Measurements from ENCODE around the gene CCL19.

CCL19 gene

DNA sequence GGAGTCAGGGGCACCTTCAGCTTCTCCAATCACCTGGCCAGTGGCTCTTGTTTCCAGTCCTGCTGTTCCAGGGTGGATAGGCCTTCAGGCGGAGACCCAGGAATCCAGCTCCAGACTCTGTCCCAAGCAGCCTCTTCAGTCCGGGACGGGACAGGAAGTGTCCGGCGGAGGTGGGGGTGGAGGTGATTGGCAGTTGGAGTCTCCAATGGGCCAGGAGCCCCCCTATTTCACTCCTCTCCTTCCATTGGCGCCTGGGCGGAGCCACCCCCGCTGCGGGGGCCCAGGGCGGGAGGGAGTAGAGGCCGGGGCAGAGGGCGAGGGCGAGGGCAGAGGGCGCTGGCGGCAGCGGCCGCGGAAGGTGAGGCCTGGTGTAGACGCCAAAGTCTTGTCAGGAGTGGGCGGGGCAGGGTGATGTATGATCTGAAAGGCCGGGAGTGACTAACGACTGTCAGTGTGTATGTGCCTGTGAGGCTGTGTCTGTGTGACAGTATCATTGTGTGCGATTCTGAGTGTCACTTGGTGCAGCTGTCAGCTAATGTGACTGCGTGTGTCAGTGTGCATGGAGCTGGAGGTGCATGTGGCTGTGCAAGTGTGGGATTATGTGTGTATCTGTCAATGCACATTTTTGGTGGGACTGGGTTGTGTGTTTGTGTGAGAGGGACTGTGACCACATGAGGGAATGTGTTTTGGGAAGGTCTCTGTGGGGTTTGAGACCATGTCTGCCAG lies 39.0 kb downstream of the CCL19 start, which contains the start of gene IL11RA:
TSS of gene IL11RA (plus strand) at position 310 of the 726 bp plus-strand sequence. CDS start 3,033 bp downstream, outside the sequence.
- Histone ChIP-seq H3K9me3 (replicated peaks in 1 of 11) (no peaks in the 10 kb centered on the region), H3K4me2 (peak within 1 kb of the TSS in 9 of 11 experiments; percentile 9 to 42 (median 27); a peak in 10 of 22 replicates), H3K36me3 (peaks cover 29 to 40% (median 34%) of the 10 kb centered on the region in 11 experiments), H3K9ac (peak within 1 kb of the TSS in 2 of 11 experiments; percentile 10 to 15; a peak in 2 of 22 replicates), H3K27ac (0 out of 22 replicates have a peak within 1 kb of the TSS, but pooled peaks of 1 of the 11 experiments have one; percentile 20), H3K4me1 (peaks cover 28 to 44% (median 34%) of the 10 kb centered on the region in 10 experiments), H3K4me3 (no peak within 1 kb of the TSS), H3K27me3 (no peaks in the 10 kb centered on the region), H4K20me1 (peaks cover 0 to 17% (median 11%) of the 10 kb centered on the region in 11 experiments; a peak in 11 of 22 replicates)
- TF ChIP-seq Cebpa-rat (IDR thresholded peaks at IDR 0.05), result no peak

DNA sequence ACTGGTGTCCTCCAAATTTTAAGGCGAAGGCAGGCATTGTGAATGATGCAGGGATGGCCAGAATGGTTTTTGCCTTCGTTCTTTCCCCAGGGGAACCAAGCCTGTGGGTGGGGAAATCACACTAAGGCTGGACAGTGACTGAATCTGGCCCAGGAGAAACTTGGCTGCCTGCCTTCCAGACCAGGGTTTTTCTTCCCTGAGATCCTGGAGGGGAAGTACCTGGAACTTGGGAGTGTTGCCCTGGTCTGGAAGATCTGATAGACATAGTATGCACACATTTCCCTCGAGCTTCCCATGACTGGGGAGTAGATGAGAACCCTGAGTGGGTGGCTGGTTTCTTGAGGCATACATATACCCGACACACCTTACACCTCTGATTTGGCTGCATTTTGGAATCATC lies 39.8 kb downstream of the CCL19 start:
- Histone ChIP-seq H3K4me3 (no peak overlapping the region), H3K4me1 (peaks cover 29 to 45% (median 34%) of the 10 kb centered on the region in 10 experiments), H3K27ac (no peak overlapping the region), H4K20me1 (peaks cover 0 to 17% (median 11%) of the 10 kb centered on the region in 11 experiments; a peak in 11 of 22 replicates), H3K9ac (no peak overlapping the region), H3K9me3 (replicated peaks in 1 of 11) (no peaks in the 10 kb centered on the region), H3K36me3 (peaks cover 29 to 40% (median 34%) of the 10 kb centered on the region in 11 experiments), H3K27me3 (no peaks in the 10 kb centered on the region), H3K4me2 (no peak overlapping the region)
- no peak for TF ChIP-seq Cebpa-rat (IDR thresholded peaks at IDR 0.05)

DNA sequence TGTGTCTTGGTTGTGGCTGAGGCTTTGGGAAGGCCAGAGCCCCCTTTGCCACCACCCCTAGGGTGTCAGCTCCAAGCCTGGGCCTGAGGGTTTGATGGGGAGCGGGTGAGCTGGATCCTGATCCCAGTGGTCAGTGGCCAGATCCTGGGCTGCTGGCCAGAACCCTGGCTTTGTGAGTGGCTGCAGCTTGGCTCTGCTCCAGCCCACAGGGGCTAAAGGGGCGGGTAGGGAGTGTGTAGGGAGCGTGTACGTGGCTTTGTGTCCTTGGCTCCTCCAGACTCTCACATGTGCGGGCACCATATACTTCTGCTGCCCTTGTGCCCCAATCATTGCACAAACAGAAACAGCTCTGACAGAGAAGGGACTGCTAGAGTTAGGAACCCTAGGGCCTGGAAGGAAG lies 40.3 kb downstream of the CCL19 start:
- Histone ChIP-seq H3K36me3 (peaks cover 29 to 40% (median 34%) of the 10 kb centered on the region in 11 experiments), H3K4me2 (no peak overlapping the region), H3K4me3 (no peak overlapping the region), H3K4me1 (peaks cover 34 to 49% (median 39%) of the 10 kb centered on the region in 10 experiments), H3K9me3 (replicated peaks in 1 of 11) (no peaks in the 10 kb centered on the region), H3K27ac (no peak overlapping the region), H3K9ac (no peak overlapping the region), H4K20me1 (peaks cover 0 to 17% (median 11%) of the 10 kb centered on the region in 11 experiments; a peak in 11 of 22 replicates), H3K27me3 (no peaks in the 10 kb centered on the region)
- TF ChIP-seq Cebpa-rat (IDR thresholded peaks at IDR 0.05), result no peak

DNA sequence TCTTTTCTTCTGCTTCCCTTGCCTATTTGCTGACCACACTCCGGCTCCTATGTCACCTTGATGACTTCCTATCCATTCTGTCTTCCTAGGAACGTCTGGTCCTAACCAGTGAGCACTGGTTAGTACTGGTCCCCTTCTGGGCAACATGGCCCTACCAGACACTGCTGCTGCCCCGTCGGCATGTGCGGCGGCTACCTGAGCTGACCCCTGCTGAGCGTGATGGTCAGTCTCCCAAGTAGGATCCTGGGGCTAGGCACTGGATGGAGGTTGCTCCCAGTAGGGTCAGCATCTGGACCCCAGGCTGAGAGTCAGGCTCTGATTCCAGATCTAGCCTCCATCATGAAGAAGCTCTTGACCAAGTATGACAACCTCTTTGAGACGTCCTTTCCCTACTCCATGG lies 42.4 kb downstream of the CCL19 start:
- H4K20me1 ChIP-seq, result peaks cover 0 to 17% (median 11%) of the 10 kb centered on the region in 11 experiments; a peak in 11 of 22 replicates
- no peaks in the 10 kb centered on the region for H3K27me3 ChIP-seq
- H3K4me3 ChIP-seq, result 0 out of 20 replicates have a peak overlapping the region, but pooled peaks of 1 of the 10 experiments have one; percentile 82
- H3K4me1 ChIP-seq, result peaks cover 35 to 49% (median 39%) of the 10 kb centered on the region in 10 experiments
- H3K9ac ChIP-seq, result no peak overlapping the region
- peak overlapping the region in 10 of 11 experiments; percentile 91 to 100 (median 98); a peak in 12 of 22 replicates for H3K4me2 ChIP-seq
- no peaks in the 10 kb centered on the region for H3K9me3 ChIP-seq (replicated peaks in 1 of 11)
- H3K36me3 ChIP-seq, result peaks cover 29 to 40% (median 34%) of the 10 kb centered on the region in 11 experiments
- no peak for TF ChIP-seq Cebpa-rat (IDR thresholded peaks at IDR 0.05)
- H3K27ac ChIP-seq, result no peak overlapping the region

DNA sequence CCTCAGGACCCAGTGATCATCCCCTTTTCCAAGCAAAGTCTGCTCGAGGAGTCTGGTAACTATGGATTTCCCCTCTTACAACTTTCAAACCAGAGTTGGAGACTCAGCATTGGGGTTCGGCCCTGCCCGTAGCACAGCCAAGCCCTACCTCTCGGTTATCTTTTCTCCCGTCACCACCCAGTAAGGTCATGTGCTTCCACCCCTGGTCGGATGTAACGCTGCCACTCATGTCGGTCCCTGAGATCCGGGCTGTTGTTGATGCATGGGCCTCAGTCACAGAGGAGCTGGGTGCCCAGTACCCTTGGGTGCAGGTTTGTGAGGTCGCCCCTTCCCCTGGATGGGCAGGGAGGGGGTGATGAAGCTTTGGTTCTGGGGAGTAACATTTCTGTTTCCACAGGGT lies 43.4 kb downstream of the CCL19 start:
- no peaks in the 10 kb centered on the region for H3K9me3 ChIP-seq (replicated peaks in 1 of 11)
- H3K27ac ChIP-seq, result peak overlapping the region in 8 of 11 experiments; percentile 74 to 83 (median 80); a peak in 10 of 22 replicates

DNA sequence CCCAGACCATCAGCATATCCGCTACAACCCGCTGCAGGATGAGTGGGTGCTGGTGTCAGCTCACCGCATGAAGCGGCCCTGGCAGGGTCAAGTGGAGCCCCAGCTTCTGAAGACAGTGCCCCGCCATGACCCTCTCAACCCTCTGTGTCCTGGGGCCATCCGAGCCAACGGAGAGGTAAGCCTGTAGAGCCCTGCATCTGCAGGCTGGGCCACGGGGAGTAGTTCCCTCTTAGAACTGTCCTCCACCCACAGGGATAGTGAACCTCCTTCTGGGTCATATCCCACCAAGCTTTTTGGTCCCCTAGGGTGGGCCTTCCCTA lies 44.0 kb downstream of the CCL19 start:
- Histone ChIP-seq H3K4me3 (peak overlapping the region; percentile 68 to 83 (median 78)), H3K9ac (peak overlapping the region; percentile 80 to 86 (median 84)), H3K4me2 (peak overlapping the region; percentile 91 to 100 (median 98)), H4K20me1 (peaks cover 0 to 17% (median 11%) of the 10 kb centered on the region in 11 experiments; a peak in 11 of 22 replicates), H3K27me3 (no peaks in the 10 kb centered on the region), H3K9me3 (replicated peaks in 1 of 11) (no peaks in the 10 kb centered on the region), H3K27ac (peak overlapping the region; percentile 40 to 83 (median 77); a peak in 21 of 22 replicates), H3K36me3 (peaks cover 29 to 40% (median 34%) of the 10 kb centered on the region in 11 experiments), H3K4me1 (peaks cover 23 to 34% (median 27%) of the 10 kb centered on the region in 10 experiments)
- no peak for TF ChIP-seq Cebpa-rat (IDR thresholded peaks at IDR 0.05)

More for the DNA sequence above, 43.4 kb downstream of the CCL19 start:
- Histone ChIP-seq H3K4me1 (peaks cover 26 to 40% (median 29%) of the 10 kb centered on the region in 10 experiments), H3K4me2 (peak overlapping the region; percentile 91 to 100 (median 98)), H3K27me3 (no peaks in the 10 kb centered on the region), H3K36me3 (peaks cover 29 to 40% (median 34%) of the 10 kb centered on the region in 11 experiments), H3K4me3 (peak overlapping the region; percentile 68 to 83 (median 78)), H4K20me1 (peaks cover 0 to 17% (median 11%) of the 10 kb centered on the region in 11 experiments; a peak in 11 of 22 replicates), H3K9ac (peak overlapping the region; percentile 80 to 86 (median 84); a peak in 21 of 22 replicates)
- TF ChIP-seq Cebpa-rat (IDR thresholded peaks at IDR 0.05), result no peak

DNA sequence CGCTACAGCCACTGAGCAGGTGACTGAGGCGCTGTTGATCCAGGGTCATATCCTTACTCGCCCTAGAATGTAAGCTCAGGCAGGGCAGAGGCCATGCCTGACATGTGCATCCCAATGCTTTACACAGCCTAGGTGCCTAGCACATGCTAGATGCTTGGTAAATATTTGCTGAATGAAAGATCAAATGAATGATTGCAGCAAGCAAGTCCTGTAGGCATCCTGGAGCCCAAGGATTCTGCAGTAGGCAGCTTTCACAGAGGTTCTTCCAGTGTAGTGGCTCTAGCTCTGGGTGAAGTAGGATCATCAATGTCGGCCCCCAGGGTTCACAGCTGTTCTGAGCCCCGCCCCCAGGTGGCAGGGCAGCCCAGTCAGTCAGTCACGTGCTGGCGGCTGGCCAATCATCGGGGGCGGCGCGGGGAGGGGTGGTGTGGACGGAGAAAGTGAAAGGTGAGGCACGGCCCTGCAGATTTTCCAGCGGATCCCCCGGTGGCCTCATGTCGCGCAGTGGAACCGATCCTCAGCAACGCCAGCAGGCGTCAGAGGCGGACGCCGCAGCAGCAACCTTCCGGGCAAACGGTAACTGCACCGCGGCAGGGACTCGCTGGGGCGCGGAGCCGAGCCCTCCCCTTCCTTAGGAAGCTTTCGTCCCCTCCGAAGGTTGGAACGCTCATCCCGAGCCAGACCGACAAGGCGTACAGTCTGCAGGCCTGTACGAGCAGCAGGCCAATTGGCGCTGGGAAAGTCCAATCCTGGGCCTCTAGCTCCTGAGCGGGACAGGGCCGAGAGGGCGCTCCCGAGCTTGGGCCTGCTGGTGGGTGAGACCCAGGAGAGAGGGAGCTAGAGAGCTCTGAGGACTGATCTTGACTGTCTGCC lies 44.6 kb downstream of the CCL19 start, which contains the start of gene GALT:
TSS of gene GALT (plus strand) at position 465 of the 873 bp plus-strand sequence. CDS start at position 495, 30 bp downstream.
- Histone ChIP-seq H3K4me2 (peak within 1 kb of the TSS; percentile 91 to 100 (median 98)), H4K20me1 (peaks cover 0 to 17% (median 11%) of the 10 kb centered on the region in 11 experiments; a peak in 11 of 22 replicates), H3K4me1 (peaks cover 20 to 33% (median 28%) of the 10 kb centered on the region in 10 experiments), H3K27ac (peak within 1 kb of the TSS; percentile 40 to 83 (median 77); a peak in 21 of 22 replicates), H3K36me3 (peaks cover 29 to 35% (median 34%) of the 10 kb centered on the region in 11 experiments), H3K9me3 (replicated peaks in 1 of 11) (no peaks in the 10 kb centered on the region), H3K4me3 (peak within 1 kb of the TSS; percentile 68 to 83 (median 78)), H3K9ac (peak within 1 kb of the TSS; percentile 80 to 86 (median 84)), H3K27me3 (no peaks in the 10 kb centered on the region)
- TF ChIP-seq Cebpa-rat (IDR thresholded peaks at IDR 0.05), result no peak

DNA sequence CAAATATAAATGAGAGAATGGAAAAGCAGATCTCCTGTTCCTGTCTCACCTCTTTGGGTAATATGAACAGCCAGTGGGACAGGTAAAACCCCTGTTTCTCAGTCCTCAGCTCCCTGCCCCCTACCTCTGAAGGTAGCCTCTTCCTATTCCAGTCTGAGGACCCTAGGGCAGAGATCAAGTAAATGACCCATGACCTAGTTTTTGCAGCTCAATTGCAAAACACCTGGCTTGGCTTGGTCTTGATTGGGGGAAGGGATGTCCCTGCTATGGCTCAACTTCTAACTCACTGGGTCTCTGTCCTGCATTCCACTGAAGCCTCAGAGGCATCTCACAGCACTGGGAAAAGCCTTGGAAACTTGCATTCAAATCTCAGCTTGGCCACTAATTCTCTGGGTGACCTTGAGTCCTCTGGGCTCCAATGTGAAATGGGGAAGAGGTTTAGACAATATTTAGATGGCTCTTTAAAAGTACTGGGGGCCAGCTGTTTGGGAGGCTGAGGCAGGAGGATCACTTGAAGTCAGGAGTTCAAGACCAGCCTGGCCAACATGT lies 46.2 kb downstream of the CCL19 start:
- TF ChIP-seq Cebpa-rat (IDR thresholded peaks at IDR 0.05), result no peak
- Histone ChIP-seq H3K27ac (no peak overlapping the region), H3K9ac (no peak overlapping the region), H3K4me2 (no peak overlapping the region), H3K9me3 (replicated peaks in 1 of 11) (no peaks in the 10 kb centered on the region), H4K20me1 (peaks cover 0 to 17% (median 11%) of the 10 kb centered on the region in 11 experiments; a peak in 11 of 22 replicates), H3K4me3 (no peak overlapping the region), H3K4me1 (peaks cover 20 to 38% (median 29%) of the 10 kb centered on the region in 10 experiments), H3K36me3 (peaks cover 16 to 21% (median 19%) of the 10 kb centered on the region in 11 experiments), H3K27me3 (no peaks in the 10 kb centered on the region)

All from BLaER1 treated with 17β-estradiol and CSF1 and Interleukin-3, amounts not matched to agents 10 nM and 100 nM (cell line).